Activated T-helper 9 cell treated with anti-CD3 and anti-CD28 coated beads, Interleukin-2, amount 50 U/mL, for 16 hours (primary cell): ENCODE measurements around the gene STK32C.
"Not testable (repeated sequence)": the region's sequence is repeated elsewhere in the genome, so short reads cannot be mapped to it uniquely, and the experiment has no call there.

Source experiments
- DNase-seq: peaks from one replicate; pipeline ENCODE4 v3.0.0-alpha.2; 2020; ENCODE audit warnings: low read depth

The STK32C gene

DNA sequence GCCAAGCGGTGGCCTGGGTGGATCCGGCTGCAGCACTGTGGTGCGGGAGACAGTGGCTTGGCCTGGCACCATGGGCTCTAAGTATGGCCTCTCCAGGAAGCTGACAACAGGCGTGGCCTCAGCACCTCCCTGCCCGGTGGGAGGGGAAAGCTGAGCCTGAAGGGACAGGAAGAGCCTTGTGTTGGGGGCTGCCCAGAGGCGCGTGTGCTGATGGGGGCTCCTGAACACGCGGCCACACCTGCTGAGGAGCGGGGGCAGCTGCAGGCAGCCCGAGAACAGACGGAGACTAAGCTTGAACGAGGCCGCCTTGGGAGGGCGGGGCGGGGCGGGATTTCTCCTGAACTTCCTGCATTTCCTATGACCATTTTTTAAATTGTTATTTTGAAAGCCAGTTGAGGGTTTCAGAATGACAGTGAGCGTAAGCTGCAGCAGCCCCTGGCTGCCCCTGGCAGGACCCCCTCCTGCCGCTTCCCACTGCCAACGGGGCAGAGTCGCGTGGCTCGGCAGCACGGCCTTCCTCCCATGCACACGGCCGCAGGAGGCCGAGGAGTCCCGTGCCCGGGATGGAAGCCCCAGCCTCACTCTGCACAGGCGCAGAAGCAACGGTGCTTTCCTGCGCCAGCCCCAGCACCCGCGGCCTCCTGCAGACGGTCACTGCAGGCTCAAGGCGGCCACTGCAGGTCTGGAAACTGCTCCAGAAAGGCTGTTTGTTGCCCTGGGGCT lies 77.8 kb downstream of the STK32C start:
- DNase-seq, result no peak

DNA sequence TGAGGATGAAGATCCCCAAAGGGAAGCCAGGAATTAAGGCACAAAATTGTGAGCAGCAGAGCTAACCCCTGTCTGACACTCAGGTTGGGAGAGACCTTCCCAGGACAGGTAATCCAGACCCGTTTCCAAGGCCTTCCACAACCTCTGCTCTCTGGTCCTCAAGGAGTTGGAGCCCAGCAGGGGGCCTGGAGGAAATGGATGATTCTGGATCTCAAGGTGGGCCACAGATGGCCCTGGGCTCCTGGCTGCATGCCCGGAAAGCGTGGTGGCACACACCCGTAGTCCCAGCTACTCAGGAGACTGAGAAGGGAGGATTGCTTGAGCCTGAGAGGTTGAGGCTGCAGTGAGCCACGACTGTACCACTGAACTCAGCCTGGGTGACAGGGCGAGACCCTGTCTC lies 78.7 kb downstream of the STK32C start:
- DNase-seq, result no peak

DNA sequence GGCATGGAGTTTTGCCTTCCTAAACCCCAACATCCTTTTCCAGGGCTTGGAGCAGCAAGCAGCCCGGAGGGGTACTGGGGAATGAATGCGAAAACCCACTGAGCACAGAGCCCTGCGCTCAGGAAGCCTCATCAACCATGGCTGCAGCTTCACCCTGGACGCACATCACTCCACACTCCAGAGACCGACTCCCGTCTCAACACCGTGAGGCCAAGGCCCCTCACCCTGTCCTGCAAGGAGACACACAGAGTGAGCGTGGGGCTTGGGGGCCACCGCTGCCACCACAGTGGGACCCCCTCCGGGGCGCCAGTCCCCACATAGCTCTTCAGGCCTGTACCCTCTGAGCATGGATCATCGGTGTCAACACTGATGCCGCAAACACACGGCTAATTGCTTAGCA lies 79.1 kb downstream of the STK32C start:
- DNase-seq, result no peak

DNA sequence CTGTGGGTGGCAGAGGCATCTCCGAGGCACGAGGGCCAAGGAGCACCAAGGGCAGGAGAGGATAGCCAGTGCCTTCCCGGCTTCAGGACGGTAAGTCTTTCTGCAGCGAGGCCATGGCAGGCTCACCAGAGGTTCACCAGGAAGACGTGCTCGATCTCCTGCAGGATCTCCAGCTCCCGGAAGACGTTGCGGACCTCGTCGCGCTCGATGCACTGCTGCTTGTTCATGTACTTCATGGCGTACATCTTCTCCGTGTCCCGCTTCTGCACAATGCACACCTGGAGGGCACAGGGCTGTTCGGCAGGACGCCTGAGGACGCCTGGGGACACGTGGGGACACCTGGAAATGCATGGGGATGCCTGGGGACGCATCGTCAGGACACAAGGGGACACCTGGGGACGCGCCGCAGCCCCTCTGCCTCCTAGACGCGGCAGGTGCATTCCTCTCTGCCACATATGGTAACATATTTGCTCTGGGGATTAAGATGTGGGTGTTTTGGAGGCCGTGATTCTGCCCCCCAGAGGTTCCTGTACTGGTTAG lies 79.8 kb downstream of the STK32C start:
- no peak for DNase-seq

DNA sequence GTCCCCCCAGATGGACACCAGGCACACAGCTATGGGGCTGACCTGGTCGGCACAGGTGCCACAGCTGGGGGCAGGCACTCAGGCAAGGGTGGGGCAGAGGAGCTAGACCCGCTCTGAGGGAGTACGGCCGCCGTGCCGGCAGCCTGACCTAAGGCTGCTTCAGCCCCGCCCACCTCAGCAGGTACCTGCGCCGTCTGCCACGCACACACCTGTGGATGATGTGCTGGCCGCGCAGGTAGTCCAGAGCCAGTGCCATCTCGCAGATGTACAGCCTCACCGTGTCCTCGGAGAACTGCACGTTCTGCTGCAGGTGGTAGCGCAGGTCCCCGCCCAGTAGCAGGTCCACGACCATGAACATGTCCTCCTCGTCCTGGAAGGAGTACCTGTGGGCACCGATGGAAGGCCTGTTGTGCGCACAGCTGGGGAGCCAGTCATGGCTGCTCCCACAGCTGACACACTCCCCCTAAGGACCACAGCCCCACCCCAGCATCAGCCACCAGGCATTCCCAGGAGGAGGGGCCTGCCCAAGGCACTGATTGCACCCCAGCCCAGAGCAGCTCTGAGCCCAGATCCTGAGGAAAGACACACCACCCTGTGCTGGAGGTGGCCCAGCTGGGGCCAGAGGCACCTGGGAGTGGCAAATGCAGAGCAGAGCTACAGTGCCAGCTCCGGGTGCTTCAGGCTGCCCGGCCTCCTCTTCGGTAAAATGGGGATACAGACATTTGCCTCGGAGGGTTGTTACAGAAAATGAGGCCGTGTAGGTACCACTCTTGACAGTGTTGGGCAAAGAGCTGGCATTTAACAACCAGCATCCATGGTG lies 81.0 kb downstream of the STK32C start:
- no peak for DNase-seq

DNA sequence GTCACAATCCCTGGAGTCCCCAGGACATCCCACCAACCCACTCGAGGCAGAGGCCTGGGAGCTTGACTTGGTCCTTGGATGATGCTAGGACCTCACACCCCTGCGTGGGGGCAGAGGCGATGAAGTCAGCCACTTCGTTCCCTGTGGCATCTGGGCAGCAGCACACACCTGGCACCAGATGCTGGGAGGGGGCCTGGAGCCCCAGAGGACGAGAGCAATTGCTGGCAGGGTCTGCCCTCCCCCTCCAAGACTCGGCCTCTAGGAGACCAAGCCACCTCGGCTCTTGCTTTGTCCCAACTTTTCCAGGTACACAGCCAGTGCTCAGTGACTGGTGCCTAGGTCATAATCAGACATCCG lies 81.9 kb downstream of the STK32C start:
- no peak for DNase-seq

DNA sequence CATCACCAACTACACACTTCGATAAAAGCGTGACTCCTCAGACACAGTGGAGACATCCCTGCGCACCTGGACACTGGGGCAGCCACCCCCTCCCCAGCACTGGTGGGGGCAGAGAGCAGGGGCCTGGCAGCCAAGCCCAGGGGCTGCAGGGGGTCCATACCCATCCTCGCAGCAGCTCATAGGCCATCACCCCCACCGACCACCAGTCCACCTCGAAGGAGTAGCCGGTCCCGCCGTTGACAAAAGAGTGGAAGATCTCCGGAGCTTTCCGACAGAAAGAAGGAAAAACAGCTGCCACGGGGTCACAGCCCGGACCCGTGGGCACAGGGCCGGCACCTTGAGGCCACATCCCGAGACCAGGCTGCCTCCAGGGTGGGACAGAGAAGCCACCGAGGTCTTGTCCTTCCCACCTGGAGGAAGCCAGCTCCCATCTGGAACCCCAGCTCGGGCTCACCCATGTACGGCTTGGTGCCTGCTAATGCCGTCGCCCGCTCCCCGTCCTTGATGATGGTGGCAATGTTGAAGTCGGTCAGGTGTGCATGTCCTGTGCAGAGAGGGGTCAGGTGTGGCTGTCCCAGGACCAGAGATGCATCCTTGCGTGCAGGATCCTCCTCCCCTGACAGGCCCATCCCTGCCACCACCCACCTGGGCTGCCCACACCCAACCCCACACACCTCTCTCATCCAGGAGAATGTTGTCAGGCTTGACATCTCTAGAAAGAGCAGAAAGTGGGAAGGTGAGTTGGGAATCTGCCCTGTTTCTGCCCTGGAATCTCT lies 82.5 kb downstream of the STK32C start:
- DNase-seq, result no peak

DNA sequence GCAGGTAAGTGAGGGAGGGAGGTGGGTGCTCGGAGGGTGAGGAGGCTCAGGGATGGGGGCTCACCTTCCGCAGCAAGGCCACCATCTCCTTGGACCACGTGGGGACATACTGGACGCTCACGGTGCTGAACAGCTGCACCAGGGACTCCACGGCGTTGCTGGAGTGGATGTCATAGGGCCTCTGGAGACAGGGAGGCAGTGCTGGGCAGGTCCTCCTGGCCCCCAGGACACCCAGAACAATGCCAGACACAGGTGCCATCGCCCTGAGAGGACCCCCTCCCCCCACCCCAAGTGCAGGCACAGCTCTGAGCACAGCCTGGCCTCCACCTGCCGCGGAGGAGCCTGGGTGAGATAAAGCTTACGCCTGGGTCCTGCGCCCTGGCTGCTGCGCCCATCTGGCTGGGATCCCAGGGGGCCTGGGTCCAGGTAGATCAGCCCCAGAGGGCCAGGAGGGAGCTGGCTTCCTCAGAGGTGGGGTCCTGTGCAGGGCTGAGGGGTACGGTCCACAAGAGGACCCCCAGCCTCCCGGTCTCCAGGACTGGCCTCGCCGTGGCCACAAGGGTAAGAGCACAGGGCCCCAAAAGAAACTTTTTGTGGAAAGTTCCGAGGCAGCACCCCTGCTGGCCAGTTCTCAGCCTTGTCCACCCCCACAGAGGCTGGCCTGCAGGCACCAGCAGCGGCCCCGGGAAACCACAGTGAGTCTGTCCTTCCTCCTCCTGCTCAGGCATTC lies 83.2 kb downstream of the STK32C start:
- DNase-seq, result no peak

DNA sequence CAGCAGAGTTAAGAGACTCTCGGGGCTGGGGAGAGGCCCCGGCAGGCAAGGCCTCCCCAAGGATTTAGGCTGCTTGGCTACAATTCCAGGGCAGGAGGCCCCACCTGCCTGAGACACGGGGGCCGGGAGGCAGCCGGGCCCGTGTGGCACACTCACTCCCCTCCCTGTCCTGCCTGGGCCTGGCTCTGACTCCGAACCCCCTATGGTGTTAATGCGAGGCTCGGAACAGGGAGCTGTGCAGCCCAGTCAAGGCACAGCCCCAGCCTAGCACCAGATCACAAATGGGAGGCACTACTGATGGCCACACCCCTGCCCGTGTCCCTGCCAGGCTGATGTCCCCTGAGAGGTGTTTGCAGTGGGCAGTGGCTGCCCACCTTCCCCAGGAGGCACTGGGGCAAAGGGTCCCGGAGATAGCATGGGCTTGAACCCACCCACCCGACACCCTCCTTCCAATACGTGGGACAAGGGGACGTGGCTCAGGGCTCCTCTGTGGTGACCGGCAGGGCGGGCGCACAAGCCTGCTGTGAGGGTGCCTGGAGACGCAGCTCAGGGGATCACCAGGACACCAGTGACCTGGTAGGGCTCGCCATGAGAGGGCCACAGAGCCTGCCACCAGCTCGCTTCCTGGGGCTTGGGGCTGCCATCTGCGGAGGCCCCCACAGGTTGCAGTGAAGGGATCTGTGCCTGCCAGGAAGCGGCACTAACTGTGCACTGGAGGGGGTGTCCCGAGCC lies 84.0 kb downstream of the STK32C start:
- DNase-seq, result no peak

DNA sequence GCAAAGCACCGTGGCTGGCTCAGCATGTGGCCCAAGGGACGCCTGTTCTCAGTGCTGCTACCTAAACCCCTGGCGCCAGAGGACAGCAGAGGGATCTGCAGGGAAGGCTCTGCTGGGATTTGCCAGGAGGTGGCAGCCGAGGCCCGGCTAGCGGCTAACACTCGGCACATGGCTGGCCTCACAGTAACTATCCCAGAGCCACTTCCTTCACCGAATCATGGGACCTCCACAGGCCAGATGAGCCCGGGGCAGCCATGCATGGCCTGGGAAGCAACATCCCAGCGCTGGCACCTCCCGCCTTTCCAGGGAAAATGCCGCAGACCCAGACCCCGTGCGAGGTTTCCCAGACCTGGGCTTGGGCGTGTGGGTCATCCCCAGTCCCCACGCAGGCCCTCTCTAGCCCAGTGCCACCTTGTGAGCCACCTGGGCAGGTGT lies 84.6 kb downstream of the STK32C start:
- peak; percentile 19 for DNase-seq

DNA sequence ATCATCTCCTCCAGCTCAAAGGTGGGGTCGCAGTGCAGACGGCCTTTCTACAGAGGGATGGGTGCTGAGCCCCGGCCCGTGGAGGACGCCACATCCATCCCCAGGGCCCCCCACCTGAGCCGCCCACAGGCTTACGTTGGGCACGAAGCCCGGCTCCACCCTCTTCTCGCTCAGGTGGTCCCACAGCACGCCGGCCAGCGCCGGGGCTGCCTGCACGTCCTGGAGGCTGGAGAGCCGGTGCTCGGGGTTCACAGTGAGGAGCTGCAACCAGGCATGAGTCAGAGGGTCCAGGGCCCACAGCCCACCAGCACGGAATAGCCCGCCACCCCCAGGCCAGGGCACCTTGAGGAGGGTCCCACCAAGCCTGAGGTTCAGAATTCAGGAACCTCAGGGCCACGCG lies 85.0 kb downstream of the STK32C start:
- no peak for DNase-seq

DNA sequence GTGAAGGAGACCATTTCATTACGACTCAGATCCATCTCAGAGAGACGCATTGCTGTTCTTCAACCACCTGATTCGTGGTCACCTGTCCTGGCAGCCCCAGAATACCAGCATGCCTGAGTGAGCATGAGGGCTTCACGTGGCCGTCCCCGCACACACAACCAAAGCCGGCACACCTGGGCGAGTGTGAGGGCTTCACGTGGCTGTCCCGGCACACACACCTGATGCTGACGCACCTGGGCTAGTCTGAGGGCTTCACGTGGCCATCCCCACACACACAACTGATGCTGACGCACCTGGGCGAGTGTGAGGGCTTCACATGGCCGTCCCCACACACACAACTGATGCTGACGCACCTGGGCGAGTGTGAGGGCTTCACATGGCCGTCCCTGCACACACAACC lies 86.8 kb downstream of the STK32C start:
- not testable (repeated sequence) for DNase-seq

DNA sequence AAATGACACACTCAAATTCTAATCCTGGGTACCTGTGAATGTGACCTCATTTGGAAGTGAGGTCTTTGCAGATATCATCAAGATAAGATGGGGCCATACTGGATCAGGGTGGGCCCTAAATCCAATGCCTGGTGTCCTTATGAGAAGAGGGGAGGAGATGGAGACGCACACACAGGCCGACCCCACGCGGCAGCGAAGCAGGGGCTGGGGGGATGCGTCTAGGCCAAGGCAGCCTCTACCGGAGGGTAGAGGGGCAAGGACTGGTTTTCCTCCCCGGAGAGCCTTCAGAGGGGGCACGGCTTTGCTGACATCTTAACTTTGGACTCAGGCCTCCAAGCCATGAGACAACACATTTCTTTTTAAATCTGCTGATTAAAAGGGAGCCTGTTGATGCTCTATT lies 87.7 kb downstream of the STK32C start:
- no peak for DNase-seq

DNA sequence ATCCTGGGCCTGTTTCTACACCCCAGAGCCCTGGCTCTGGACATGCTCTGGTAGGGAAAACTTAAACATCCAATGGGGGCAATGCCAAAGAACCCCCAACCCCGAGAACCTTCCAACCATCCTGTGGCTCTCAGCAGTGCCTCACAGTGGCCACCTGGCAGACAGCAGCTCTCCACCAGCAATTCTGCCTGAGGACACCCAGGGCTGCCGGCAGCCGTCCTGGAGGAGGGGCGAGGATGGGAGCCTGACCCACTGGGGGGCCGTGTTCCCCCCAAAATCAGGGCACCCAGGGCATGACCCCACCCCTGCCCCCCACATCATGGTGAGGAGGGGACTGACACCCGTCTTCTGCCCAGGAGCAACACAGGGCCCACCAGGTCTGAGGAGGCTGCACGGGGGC lies 88.3 kb downstream of the STK32C start:
- DNase-seq, result no peak

DNA sequence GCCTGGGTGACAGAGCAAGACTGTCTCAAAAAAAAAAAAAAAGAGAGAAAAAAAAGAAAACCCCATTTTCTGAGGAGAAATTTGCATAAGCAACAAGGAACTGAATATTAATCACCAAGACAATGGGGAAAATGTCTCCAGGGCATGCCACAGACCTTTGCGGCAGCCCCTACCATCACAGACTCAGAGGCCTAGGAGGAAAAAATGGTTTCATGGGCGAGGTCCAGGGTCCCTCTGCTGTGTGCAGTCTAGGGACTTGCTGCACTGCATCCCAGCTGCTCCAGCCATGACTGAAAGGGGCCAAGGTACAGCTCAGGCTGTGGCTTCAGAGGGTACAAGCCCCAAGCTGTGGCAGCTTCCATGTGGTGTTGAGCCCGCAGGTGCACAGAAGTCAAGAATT lies 91.3 kb downstream of the STK32C start:
- DNase-seq, result not testable (repeated sequence)

DNA sequence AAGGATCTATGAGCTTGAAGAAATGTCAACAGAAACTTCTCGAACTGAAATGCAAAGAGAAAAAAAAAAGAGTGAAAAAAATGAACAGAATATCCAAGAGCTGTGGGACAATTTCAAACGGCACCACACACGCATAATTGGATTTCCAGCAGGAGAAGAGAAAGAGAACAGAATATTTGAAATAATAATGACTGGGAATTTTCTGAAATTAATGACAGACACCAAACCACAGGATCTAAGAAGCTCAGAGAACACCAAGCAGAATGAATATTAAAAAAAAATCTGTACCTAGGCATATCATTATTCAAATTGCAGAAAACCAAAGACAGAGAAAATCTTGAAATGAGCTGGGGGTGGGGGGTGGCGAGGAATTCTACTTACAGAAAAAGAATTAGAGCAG lies 93.8 kb downstream of the STK32C start:
- DNase-seq, result no peak

DNA sequence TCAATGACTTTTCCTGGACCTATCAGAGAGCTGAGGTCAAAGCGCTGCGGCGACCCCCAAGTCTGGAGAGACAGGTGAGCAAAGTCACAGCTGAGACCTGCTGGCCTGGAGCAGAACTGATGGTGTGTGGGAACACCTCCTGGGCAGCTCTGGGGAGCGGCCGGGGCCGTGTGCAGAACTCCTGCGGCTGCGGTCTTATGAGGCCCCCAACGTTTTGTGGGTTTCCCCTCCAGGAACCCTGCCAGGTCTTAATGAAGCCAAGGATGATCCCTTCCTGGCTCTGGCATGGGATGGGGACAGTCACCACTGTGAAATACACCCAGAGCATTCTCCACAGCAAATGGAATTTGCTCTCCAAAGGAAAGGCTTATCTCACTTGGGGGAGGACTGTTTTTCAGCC lies 94.9 kb downstream of the STK32C start:
- no peak for DNase-seq

DNA sequence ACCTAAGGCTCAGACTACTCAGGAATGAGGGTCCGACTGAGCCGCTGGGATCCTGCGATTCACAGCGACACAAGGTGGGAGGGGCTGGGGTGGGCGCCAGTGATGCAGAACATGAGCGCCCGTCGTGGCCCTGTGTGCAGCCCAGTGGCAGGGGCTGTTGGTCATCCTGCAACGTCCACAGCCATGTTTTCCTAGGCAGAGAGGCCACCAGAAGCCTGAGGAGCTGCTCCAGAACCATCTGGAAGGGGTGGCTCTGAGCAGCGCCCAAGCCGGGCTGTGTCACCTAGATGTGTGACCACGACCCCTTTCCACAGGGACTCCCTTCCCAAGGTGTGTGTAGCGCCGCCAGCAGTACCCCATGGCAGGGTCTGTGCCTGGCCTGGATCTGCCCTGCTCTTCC lies 96.5 kb downstream of the STK32C start:
- DNase-seq, result no peak

DNA sequence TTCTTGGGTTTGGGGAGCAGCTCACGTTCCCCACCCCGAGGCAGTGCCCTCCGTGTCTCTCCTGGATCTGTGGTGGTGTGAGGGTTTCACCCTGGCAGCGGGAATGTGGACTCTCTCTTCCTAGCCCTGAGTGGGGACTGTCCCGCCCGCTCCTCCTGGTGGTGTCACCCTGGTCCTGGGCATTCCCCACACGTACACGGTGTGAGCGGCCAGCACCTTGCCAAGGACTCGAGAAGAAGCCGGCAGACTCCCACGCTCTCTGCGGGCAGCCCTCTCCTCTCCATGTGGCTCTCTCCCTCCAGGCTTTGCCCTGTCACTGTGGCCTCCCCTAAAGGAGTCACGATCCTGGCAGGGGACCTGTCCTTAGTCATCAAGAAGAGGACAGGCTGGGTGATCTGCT lies 97.0 kb downstream of the STK32C start:
- no peak for DNase-seq

DNA sequence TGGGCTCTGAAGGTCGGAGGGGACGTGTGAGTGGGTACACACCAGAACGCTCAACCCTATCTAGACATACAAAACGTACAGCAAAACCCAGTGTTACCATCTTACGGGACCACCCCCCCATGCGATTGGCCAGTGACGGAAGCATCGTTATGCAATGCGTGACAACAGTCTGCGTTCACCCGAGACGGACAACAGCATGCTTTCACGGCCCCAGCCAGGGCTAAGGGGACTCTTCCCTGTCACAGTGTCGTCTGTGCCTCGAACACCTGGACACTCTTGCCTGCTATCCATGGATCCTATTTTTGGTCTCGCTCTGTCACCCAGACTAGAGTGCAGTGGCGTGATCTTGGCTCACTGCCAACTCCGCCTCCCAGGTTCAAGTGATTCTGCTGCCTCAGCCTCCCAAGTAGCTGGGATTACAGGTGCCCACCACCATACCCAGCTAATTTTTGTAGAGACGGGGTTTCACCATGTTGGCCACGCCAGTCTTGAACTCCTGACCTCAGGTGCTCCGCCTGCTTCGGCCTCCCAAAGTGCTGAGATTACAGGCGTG lies 97.7 kb downstream of the STK32C start:
- DNase-seq, result no peak

DNA sequence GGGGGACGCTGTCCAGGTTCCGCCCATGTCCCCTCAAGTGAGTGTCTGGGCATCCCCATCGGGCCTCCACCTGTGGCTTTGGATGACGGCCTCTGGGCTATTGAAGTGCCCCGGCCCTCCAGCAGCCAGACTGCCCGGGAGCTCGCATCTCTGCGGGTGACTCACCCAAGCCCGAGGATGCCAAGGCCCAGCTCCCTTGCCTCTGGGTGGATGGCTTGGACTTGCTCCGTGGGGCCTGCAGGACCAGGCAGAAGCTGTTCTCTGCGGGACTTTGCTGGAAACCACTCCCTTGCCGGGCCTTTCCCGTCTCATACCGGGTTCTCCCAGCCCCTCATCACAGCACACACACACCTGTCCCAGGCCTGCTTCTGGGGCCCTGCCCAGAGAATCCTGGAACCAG lies 98.6 kb downstream of the STK32C start:
- no peak for DNase-seq
